RPMI8226 (cell line): Measurements from ENCODE around the gene LRRC25.
"Not testable (repeated sequence)": the region's sequence is repeated elsewhere in the genome, so short reads cannot be mapped to it uniquely, and the experiment has no call there.

ENCODE experiments used
- DNase-seq: peaks from one replicate; pipeline ENCODE4 v3.0.0-alpha.2; 2015

LRRC25 gene

DNA sequence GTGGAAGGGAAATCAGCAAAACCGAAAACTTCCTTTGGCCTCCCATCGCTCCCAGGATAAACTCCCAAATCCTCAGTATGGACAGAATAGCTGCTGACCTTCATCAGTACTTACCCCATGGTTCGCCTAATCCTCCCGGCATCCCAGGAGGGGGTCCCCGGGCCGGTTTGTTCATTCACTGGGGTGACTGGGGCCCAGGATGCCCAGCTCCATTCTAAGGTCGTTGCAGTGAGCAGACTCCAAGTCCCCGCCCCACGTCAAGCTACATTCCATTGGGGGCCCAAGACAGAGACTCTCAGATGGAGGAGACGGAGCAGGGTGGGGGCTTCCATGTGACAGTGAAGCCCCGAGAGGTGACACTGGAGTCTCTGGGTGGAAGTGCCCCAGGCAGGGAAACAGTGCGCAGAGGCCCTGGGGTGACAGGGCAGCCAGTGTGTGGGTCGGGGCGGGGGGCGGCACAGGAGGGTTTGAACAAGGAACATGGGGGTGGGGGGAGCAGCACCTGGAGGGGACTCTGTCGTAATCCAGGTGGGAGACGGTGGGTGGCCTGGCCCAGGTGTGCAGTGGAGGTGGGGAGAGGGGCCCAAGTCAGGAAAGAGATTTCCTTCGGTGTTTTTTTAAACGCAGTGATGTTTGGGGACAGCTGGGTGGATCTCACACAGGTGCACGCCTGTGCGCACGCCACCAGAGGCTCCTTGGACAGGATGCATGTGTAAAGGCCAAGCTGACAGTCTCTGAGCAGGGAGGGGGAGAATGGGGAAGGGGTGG, 26.9 kb upstream of the LRRC25 start:
- no peak for DNase-seq

DNA sequence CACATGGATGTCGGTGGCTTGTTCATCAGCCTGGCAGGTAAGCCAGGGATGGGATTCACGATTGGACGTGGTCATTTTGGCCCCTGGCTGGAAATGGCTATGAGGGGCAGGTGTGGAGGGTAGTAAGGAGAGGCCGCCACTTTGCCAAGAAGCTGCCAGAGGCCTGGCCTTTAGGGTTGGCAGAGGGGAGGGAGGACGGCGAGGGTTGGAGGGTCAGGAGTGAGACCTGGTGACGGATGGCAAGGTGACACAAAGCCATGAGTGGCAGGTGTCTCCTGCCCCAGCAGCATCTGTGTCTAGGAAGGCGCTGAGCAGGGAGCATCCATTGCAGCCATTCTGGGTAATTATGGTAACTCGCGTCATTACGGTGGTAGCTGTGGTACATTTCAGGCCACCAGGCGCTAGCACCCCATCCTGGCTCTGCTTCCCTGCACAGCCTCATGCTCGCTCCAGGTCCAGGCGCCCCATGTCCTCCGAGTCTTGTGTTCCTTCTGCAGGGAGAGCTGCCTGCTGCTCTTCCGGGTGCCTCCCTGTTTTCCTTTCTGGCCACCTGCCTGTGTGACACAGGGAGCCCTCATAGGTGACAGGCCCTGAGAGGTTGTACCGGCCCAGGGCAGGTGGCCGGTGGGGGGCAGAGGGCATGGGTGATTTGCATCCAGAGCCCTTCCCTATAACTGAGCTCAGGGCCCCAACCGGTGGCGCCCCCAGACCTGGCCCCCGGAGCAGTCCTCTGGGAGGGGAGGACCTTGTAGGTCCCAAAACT, 26.0 kb upstream of the LRRC25 start:
- no peak for DNase-seq

DNA sequence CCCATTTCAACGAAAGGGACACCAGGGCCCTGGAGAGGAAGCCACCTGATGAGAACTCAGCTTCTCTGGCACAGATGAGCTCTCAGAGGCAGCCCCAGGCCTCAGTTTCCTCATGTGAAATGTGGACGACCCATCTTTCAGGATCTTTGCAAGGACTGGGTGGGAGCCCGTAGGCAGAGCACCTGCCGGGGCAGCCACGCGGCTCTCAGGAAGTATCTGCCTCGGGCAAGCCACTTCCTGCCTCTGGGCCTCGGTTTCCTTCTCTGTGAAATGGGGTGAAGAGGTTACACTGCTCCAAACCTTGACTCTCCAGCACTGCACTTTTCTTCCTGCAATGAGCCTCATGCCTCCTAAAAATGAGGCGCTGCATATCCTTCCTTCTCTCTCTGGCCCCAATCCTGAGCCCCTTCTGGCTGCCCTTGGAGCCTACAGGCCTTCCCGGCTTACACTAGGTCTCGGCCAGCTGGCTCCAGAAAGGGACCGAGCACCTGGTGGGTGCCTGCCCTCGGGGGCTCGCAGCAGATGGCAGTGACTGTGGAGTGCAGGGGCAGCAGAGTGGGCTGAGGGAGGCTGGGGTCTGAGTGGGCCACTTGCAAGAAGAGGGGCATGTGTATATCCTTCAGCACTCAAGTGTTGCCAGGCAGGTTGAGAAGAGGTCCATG, 25.2 kb upstream of the LRRC25 start:
- no peak for DNase-seq

DNA sequence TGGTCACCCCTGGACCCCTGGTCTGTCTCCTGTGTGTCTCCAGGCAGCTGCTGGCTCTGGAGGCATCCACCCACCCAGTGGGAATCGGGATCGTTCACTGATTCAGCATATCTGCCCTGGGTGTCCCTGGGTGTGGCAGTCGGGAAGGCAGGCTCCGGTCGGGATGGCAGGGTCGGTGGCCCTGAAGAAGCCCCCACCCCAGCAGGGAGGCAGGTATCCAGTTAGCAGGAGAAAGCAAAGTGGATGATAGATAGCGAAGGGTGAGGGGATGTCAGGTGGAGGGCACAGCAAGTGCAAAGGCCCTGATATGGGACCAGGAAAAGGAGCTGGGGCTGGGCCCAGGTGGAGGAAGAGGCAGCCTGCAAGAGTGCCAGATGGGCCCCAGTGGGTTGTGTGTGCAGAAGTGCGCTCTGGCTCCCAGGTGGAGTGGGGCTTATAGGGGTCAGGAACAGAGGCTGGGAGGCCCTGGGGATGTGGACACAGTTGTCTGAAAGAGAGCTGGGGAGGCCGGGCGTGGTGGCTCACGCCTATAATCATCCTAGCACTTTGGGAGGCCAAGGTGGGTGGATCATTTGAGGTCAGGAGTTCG, 24.0 kb upstream of the LRRC25 start:
- no peak for DNase-seq

DNA sequence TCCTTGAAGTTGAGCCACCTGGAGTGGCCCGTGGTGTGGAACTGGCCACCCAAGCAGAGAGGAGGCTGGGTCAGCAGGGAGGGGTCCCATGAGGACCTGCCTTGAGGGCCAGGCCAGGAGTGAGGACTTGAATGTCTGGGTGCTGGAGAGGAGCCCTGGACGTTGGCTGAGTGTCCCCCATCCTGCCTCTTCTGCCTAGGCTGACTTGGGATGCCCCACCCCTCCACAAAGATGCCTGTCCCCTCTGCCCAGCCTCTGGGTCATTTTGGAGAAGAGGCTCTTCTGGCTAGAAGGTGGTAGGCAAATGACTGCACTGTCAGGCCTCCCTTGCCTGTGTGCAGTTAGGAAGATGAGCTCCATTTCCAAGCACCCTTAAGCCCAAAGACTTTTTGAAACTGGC, 23.5 kb upstream of the LRRC25 start:
- DNase-seq = no peak

DNA sequence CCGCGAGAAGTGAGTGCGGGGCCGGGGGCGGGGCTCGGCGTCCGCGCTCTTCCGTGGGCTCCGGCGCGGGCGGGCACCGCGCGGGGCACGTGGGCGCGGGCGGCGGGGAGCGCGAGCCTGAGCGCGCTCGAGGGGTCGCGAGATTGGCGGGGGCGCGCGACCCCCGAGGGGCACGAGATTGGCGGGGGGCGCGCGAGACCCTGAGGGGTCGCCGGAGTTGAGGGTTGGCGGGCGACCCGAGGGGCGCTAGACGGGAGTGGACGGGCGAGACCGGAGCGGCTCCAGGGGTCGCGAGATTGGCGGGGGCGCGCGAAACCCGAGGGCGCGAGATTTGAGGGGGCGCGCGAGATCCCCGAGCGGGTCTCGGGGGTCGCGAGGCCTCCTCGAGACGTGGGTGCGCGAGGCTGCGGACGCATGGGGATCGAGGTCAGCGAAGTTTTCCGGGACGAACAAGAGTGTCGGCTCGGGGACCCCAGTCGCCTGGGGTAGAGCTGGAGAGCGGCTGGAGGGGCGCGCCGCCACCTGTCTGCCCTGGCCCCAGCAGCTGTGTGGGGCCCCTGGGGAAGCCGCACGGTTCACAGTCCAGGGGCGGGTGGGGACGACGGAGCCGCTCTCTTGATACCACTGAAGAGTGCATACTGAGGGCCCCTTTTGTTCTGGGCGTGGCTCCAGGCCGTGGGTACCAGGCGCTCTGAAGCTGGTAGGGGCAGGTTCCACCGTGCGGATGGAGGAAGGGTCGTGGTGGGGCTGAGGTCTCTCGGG, 22.5 kb upstream of the LRRC25 start:
- DNase-seq = no peak

DNA sequence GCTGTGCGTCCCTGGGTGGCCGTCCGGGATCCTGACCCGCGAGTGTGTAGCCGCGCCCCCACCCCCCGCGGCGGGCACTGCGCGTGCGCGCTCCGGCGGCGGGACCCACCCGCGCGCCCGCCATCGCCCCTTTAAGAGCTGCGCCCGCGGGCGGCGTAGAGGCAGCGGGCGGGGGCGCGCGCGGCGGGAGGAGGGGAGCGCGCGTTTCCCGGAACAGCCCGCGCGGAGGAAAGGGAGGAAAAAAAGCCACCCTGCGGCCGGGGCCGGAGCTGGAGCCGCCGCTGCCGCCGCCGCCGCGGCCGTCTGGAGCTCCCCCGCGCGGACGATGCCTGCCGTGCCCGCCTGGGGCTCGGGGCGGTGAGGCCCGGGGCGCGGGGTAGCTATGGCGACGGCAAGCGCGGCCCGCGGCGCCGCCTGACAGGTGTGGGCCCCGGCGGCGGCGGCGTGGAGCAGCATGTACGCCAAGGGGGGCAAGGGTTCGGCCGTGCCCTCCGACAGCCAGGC, 21.8 kb upstream of the LRRC25 start, which contains the start of gene SSBP4:
SSBP4 (plus strand) TSS at position 204 of the 504 bp plus-strand sequence; CDS start at position 455, 251 bp downstream.
- DNase-seq = peak; percentile 92

DNA sequence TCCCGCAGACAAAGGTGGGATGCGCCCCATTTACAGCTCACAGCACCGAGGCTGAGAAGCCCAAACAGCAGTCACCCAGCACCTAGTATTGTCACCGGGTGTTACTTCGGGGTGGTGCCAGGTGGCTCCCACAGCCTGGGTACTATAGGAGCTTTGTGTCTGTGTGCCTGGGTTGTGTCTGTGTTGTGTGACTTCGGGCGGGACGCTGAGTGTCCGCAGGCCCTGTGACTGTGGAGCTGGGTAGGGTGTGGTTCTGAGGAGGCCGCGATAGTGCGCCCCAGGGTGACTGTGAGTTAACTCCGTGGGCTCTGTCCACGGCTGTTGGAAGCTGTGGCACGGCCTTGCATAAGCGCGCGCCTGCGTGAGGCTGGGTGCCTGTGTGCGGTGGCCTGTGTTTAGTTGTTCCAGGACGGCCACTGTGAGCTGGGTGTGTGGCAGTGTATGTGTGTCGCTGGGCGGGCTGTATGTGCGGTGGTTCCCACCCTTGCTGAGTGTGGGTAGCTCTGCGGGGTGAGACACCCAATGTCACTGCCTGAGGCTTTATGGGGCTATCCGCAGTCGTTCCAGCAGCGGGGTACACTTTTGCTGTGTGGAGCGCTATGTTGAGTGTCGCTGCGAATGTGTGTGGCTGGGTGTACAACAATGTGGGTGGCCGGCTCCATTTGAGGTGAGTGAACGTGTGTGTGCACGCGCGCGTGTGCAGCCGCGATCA, 21.2 kb upstream of the LRRC25 start:
- DNase-seq = peak; percentile 38

DNA sequence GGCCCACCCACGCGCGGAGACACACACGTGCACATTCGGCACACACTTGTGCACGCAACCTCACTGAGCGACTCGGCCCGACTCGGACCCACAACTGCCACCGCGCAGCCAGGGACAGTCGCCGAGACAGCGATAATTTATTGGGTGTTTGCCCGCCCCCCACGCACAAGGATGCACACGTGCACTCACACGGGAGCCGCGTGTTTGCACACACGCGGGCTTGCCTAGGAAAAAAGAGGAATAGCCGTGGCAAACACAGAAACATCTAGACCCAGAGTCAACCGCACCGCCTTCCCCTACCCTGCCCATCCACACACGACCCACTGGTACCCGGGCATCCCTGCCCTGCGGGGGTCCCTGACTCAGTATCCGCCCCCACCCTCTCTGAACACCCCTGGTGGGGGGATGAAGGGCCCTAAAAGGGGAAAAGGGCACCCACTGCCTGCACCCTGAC, 20.6 kb upstream of the LRRC25 start:
- peak; percentile 42 for DNase-seq

DNA sequence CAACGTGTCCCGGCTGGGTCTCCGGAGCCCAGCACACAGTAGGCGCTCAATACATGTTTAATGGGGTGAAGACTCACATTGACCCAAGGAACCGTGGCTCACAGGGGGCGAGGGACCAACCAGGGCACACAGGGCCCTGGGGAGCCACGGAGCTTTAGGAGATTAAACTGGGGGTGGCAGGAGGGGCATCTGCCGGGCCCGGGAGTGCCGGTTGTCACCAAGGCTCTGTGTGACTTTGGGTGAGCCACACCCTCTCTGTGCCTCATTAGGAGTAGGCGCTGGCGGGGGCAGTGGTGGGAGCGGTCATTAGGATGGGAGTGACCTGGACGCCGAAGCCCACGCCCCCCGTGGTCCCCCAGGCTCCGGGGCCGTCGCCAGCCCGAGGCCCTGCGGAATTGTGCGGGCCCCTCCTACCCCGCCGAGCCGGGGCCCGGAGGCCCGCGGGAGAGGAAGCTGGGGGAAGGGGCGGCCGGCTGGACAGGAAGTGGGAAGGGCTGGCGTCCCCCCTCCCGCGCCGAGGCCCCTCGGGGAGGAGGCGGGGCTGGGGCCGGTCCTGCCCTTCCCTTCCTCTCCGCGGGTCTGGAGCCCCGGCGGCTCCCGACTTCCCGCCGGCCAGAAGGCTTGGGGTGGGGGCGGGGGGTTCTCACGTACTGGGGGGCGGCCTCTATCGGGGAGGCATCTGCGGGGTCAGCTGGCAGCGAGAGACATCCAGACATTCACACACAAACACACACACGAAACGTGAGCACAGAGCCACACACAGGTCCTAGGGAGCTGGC, 20.0 kb upstream of the LRRC25 start:
- DNase-seq = peak; percentile 83

DNA sequence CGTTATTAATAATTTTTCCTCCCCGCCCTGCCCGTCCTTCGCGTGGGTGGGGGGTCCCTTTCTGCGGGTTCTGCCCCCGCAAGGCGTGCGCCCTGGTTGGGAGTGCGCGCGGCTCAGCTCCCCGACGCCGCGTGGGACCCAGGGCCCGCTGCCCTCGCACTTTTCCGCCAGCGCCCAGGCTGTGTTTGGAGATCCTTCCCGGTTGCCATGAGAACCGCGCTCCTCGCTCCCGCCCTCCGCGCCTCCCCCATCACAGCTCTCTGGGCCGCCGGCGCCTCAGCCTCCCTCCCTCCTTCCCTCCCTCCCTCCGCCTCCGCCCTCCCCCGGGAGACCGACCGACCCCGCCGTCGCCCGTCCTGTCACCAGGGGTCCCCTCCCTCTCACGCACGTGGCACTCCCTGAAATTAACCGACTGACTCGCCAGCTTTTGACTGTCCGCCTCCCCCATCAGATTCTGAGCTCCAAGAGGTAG, 19.4 kb upstream of the LRRC25 start:
- peak; percentile 87 for DNase-seq

DNA sequence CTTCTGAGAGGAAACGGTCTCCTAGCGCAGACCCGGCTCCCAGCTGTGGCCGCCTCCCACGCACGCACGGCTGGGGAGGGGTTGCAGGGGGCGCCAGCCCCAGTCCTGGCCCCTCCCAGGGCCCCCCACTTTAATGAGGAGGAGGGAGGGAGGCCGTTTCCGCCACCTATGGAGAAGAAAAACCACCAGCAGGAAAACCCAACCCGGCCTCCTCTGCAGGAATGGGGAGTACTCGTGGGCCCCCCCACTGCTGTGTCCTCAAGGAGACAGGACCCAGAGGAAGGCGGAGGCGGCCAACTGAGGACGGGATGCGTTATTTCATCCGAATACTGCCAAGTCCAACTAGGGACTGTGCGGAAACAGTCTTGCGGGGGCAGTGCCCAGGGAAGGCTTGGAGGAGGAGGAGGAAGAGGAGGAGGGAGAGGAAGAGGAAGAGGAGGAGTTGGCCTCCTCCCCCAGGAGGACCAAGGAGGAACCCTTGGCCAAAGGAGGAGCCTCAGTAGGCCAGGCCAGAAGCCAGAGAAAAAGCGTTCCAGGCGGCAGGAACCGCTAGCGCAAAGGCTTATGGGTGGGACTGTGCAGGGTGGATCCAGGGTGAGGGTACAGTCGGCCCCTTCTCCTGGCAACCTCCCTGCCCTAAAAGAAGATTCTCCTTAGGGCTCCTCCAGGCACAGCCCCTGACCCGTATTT, 17.9 kb upstream of the LRRC25 start:
- DNase-seq = no peak

DNA sequence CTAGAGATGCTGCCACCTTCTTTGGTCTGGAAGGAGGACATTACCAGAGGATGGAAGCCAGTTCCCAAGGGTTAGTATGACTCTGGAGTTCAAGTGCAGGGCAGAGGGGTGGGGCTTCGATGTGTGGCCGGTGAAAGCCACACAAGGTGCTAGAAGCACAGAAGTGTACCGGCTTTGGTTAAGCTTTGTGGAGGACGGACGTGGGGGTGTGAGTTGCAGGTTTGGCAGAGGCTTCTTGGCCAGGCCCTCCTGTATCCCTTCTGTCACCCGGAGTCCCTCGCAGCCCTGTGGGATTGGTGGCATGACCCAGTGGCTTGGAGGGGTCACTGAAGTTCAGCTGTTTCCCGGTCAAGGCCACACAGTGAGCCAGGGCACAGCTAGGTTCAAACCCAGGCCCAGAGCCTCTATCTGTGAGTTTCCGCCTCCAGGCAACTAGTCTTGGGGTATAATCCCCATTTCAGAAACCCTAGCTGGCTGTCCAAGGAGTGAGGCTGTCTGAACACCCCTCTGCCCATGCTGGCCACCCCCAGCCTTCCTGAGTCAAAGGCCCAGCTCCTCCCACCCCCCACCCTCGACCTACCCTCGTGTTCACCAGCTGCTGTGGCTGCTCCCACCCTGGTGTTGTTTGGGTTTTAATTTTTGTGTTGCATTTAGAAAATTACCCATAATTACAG, 17.2 kb upstream of the LRRC25 start:
- peak; percentile 76 for DNase-seq

DNA sequence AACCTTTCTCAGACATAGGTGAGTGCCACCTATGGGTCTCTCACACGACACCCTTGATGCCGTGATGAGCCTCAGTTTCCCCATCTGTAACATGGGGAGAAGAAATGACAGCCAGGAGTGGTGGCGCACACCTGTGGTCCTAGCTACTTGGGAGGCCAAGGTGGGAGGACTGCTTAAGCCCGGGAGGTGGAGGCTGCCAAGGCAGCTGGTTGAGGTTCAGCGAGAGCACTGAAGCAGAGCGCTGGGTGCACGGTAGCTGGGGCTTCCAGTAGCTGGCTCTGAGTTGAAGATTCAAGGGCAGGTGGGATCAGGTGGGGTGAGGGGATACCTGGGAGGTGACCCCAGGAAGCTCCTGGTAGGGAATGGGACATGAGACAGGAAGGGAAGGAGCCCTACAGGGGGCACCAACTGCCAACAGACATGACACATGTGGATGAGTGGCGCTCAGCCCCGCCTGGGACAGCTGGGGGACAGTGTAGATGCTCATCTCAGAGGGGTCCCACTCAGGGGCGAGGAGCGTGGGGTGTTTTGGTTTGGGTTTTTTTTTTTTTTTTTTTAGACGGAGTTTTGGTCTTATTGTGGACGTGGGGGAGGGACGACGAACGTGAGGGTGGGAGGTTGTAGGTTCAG, 15.3 kb upstream of the LRRC25 start:
- no peak for DNase-seq

DNA sequence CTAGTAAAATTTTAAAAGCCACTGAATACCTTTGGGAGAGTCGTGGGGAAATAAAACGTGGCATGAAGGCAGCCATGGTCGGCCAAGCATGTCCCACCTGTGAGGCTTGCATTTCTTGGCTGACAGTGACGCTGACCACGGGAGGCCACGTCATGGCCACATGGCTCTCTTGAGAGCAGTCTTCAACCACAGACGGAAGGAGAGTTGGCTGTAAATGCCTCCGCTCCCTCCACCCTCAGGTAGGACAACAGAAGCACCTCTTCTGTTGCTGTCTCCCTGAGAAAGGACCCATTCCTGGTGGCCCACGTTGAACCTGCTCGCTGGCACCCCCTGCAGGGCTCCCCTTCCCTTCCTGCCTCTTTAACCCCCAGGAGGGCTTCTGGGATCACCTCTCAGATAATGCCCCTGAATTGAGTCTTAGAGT, 10.6 kb upstream of the LRRC25 start:
- DNase-seq = peak; percentile 62

DNA sequence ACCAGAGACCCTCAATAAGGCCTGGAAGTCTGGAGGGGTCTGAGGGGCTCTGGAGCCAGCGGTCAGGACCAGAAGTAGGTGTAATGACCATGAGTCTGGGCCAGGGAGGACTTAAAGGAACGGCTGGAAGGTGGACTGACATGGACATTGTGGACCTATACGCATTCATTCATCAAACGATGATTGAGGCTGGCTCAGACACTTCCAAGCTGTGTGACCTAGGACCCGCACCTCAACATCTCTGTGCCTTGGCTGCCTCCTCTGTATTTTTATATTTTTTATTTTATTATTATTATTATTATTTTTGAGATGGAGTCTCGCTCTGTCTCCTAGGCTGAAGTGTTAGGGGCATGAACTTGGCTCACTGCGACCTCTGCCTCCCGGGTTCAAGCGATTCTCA, 9.3 kb upstream of the LRRC25 start:
- no peak for DNase-seq

DNA sequence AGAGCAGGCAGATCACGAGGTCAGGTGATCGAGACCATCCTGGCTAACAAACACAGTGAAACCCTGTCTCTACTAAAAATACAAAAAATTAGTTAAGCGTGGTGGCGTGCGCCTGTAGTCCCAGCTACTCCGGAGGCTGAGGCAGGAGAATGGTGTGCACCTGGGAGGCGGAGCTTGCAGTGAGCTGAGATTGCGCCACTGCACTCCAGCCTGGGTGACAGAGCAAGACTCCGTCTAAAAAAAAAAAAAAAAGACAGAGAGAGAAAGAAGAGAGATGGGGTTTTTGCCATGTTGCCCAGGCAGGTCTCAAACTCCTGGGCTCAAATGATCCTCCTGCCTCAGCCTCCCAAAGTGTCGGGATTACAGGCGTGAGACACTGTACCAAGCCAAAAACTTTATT, 8.3 kb upstream of the LRRC25 start:
- DNase-seq = not testable (repeated sequence)

DNA sequence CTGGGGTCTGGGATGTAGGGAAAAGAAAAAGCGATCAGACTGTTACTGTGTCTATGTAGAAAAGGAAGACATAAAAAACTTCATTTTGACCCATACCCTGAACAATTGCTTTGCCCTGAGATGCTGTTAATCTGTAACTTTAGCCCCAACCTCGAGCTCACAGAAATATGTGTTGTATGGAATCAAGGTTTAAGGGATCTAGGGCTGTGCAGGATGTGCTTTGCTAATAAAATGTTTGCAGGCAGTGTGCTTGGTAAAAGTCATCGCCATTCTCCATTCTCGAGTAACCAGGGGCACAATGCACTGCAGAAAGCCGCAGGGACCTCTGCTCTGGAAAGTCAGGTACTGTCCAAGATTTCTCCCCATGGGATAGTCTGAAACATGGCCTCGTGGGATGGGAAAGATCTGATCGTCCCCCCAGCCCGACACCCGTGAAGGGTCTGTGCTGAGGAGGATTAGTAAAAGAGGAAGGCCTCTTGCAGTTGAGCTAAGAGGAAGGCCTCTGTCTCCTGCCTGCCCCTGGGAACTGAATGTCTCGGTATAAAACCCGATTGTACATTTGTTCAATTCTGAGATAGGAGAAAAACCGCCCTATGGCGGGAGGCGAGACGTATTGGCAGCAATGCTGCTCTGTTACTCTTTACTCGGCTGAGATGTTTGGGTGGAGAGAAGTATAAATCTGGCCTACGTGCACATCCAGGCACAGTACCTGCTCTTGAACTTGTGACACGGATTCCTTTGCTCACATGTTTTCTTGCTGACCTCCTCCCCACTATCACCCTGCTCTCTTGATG, 5.2 kb upstream of the LRRC25 start:
- not testable (repeated sequence) for DNase-seq
